ENCODE results near the gene KLF6.

KLF6 gene

GRCh38 chr10:3745521-3745920, 39.5 kb downstream of the KLF6 start:
- no peaks in the 10 kb centered on the region for H3K79me1 ChIP-seq (ENCODE audit: low read depth, low read length)
- H2AFZ ChIP-seq (ENCODE audit: low read length): peak overlapping the region; percentile 58
- no peak overlapping the region for H2BK15ac ChIP-seq (ENCODE audit: low read length)
- H3K27ac ChIP-seq (replicated peaks; ENCODE audit: low read length): no peak overlapping the region
- no peak overlapping the region for H4K91ac ChIP-seq (ENCODE audit: low read depth, low read length, poor library complexity)
- no peak overlapping the region for H3K4me2 ChIP-seq (ENCODE audit: insufficient read depth, low read length, poor library complexity, severe bottlenecking)
- H4K8ac ChIP-seq (ENCODE audit: low read depth, low read length): no peak overlapping the region
- no peak overlapping the region for H3K18ac ChIP-seq (ENCODE audit: low read length)
- no CpG with 5 or more reads among the region's 4 CpGs for WGBS, 2 donors (ENCODE audit: extremely low coverage in 2 of 2, insufficient read length in 2 of 2, insufficient replicate concordance in 1 of 2)
- no peak overlapping the region for H3K9ac ChIP-seq (ENCODE audit: low read depth, low read length, poor library complexity)
- no peak overlapping the region for H2BK120ac ChIP-seq (ENCODE audit: low read depth, low read length)
- H3K27me3 ChIP-seq (ENCODE audit: control insufficient read depth in 3 of 3, insufficient read depth in 3 of 3, low read depth in 1 of 3, low read length in 3 of 3): no peaks in the 10 kb centered on the region
- H3K4me1 ChIP-seq (ENCODE audit: control insufficient read depth in 2 of 2, insufficient read depth in 1 of 2, low read depth in 1 of 2, low read length in 2 of 2): peaks cover 2 to 14% of the 10 kb centered on the region in 2 donors
- no peak overlapping the region for H2BK12ac ChIP-seq (ENCODE audit: low read length)
- H3K23ac ChIP-seq (ENCODE audit: low read depth, low read length, poor library complexity): no peak overlapping the region
- no peaks in the 10 kb centered on the region for H3K36me3 ChIP-seq (replicated peaks in 1 of 2; ENCODE audit: control insufficient read depth in 2 of 2, insufficient read depth in 2 of 2, low read length in 2 of 2)
- no peak for DNase-seq (ENCODE audit: low spot score)
- H3K9me3 ChIP-seq (replicated peaks in 1 of 2; ENCODE audit: control insufficient read depth in 2 of 2, insufficient read depth in 1 of 2, low read depth in 1 of 2, low read length in 2 of 2): no peaks in the 10 kb centered on the region
- H3K4ac ChIP-seq (ENCODE audit: low read length): no peak overlapping the region
- H2AK5ac ChIP-seq (ENCODE audit: low read depth, low read length): no peak overlapping the region
- H2BK5ac ChIP-seq (ENCODE audit: low read length): no peak overlapping the region
- H3K14ac ChIP-seq (ENCODE audit: low read length): no peak overlapping the region
- H3K4me3 ChIP-seq (ENCODE audit: low read length in 2 of 2): no peak overlapping the region

GRCh38 chr10:3741688-3742461, 43.1 kb downstream of the KLF6 start:
- peaks cover 2 to 6% of the 10 kb centered on the region in 2 donors for H3K4me1 ChIP-seq (ENCODE audit: control insufficient read depth in 2 of 2, insufficient read depth in 1 of 2, low read depth in 1 of 2, low read length in 2 of 2)
- H3K79me1 ChIP-seq (ENCODE audit: low read depth, low read length): no peaks in the 10 kb centered on the region
- H3K36me3 ChIP-seq (replicated peaks in 1 of 2; ENCODE audit: control insufficient read depth in 2 of 2, insufficient read depth in 2 of 2, low read length in 2 of 2): no peaks in the 10 kb centered on the region
- no peak overlapping the region for H2BK120ac ChIP-seq (ENCODE audit: low read depth, low read length)
- H2BK12ac ChIP-seq (ENCODE audit: low read length): no peak overlapping the region
- no peak overlapping the region for H2BK5ac ChIP-seq (ENCODE audit: low read length)
- H3K9me3 ChIP-seq (replicated peaks in 1 of 2; ENCODE audit: control insufficient read depth in 2 of 2, insufficient read depth in 1 of 2, low read depth in 1 of 2, low read length in 2 of 2): no peaks in the 10 kb centered on the region
- H3K27ac ChIP-seq (replicated peaks; ENCODE audit: low read length): no peak overlapping the region
- no peak overlapping the region for H3K4me3 ChIP-seq (ENCODE audit: low read length in 2 of 2)
- H3K14ac ChIP-seq (ENCODE audit: low read length): no peak overlapping the region
- no peak overlapping the region for H3K23ac ChIP-seq (ENCODE audit: low read depth, low read length, poor library complexity)
- no peak overlapping the region for H4K91ac ChIP-seq (ENCODE audit: low read depth, low read length, poor library complexity)
- H2AFZ ChIP-seq (ENCODE audit: low read length): no peak overlapping the region
- no peak overlapping the region for H3K4ac ChIP-seq (ENCODE audit: low read length)
- no peak overlapping the region for H4K8ac ChIP-seq (ENCODE audit: low read depth, low read length)
- H3K9ac ChIP-seq (ENCODE audit: low read depth, low read length, poor library complexity): no peak overlapping the region
- no peak overlapping the region for H3K18ac ChIP-seq (ENCODE audit: low read length)
- DNase-seq (ENCODE audit: low spot score): no peak
- WGBS, 2 donors (ENCODE audit: extremely low coverage in 2 of 2, insufficient read length in 2 of 2, insufficient replicate concordance in 1 of 2): no CpG with 5 or more reads among the region's 6 CpGs
- no peak overlapping the region for H2AK5ac ChIP-seq (ENCODE audit: low read depth, low read length)
- no peak overlapping the region for H3K4me2 ChIP-seq (ENCODE audit: insufficient read depth, low read length, poor library complexity, severe bottlenecking)
- no peak overlapping the region for H2BK15ac ChIP-seq (ENCODE audit: low read length)
- no peaks in the 10 kb centered on the region for H3K27me3 ChIP-seq (ENCODE audit: control insufficient read depth in 3 of 3, insufficient read depth in 3 of 3, low read depth in 1 of 3, low read length in 3 of 3)

- no peak overlapping the region for H2BK15ac ChIP-seq (ENCODE audit: low read length)
- no peak overlapping the region for H2AFZ ChIP-seq (ENCODE audit: low read length)
- no peaks in the 10 kb centered on the region for H3K9me3 ChIP-seq (replicated peaks in 1 of 2; ENCODE audit: control insufficient read depth in 2 of 2, insufficient read depth in 1 of 2, low read depth in 1 of 2, low read length in 2 of 2)
- H2BK120ac ChIP-seq (ENCODE audit: low read depth, low read length): no peak overlapping the region
- H4K8ac ChIP-seq (ENCODE audit: low read depth, low read length): no peak overlapping the region
- H2BK5ac ChIP-seq (ENCODE audit: low read length): no peak overlapping the region
- H3K36me3 ChIP-seq (replicated peaks in 1 of 2; ENCODE audit: control insufficient read depth in 2 of 2, insufficient read depth in 2 of 2, low read length in 2 of 2): no peaks in the 10 kb centered on the region
- no peak overlapping the region for H3K23ac ChIP-seq (ENCODE audit: low read depth, low read length, poor library complexity)
- H2AK5ac ChIP-seq (ENCODE audit: low read depth, low read length): no peak overlapping the region
- H4K91ac ChIP-seq (ENCODE audit: low read depth, low read length, poor library complexity): no peak overlapping the region
- H3K4me2 ChIP-seq (ENCODE audit: insufficient read depth, low read length, poor library complexity, severe bottlenecking): no peak overlapping the region
- no peak for DNase-seq (ENCODE audit: low spot score)
- no peaks in the 10 kb centered on the region for H3K27me3 ChIP-seq (ENCODE audit: control insufficient read depth in 3 of 3, insufficient read depth in 3 of 3, low read depth in 1 of 3, low read length in 3 of 3)
- peaks cover under 1 to 3% of the 10 kb centered on the region in 2 donors for H3K4me1 ChIP-seq (ENCODE audit: control insufficient read depth in 2 of 2, insufficient read depth in 1 of 2, low read depth in 1 of 2, low read length in 2 of 2)
- H2BK12ac ChIP-seq (ENCODE audit: low read length): no peak overlapping the region
- H3K4me3 ChIP-seq (ENCODE audit: low read length in 2 of 2): no peak overlapping the region
- H3K9ac ChIP-seq (ENCODE audit: low read depth, low read length, poor library complexity): no peak overlapping the region
- no peak overlapping the region for H3K27ac ChIP-seq (replicated peaks; ENCODE audit: low read length)
- H3K18ac ChIP-seq (ENCODE audit: low read length): no peak overlapping the region
- H3K4ac ChIP-seq (ENCODE audit: low read length): no peak overlapping the region
- H3K79me1 ChIP-seq (ENCODE audit: low read depth, low read length): no peaks in the 10 kb centered on the region
- H3K14ac ChIP-seq (ENCODE audit: low read length): no peak overlapping the region
- WGBS, 2 donors (ENCODE audit: extremely low coverage in 2 of 2, insufficient read length in 2 of 2, insufficient replicate concordance in 1 of 2): no CpG with 5 or more reads among the region's 5 CpGs
Observed at GRCh38 chr10:3740157-3740871, 44.7 kb downstream of the KLF6 start.

DNA sequence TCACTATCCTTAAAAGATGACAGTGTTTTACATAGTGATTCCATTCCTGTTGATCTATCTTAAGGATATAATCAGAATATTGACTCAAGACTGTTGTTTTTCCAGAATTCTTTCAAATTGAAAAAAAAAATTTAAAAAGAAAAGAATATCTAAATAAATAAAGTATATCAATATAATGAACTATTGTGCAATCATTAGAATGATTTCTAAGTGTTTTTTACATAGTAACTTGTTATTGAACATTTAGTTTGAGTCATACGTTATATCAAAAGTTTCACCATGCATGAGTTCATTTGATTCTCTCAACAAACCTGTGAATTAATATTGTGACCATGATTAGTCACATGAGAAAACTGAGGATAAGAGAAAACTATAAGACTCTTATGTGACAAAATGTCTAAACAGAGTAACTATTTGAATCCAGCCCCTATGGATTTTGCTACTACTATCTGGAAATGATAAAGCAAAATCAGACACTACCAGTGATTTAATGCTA, 46.1 kb downstream of the KLF6 start:
- Histone ChIP-seq H3K4ac (ENCODE audit: low read length) (no peak overlapping the region), H3K4me3 (ENCODE audit: low read length in 2 of 2) (no peak overlapping the region), H3K79me1 (ENCODE audit: low read depth, low read length) (no peaks in the 10 kb centered on the region), H3K36me3 (replicated peaks in 1 of 2; ENCODE audit: control insufficient read depth in 2 of 2, insufficient read depth in 2 of 2, low read length in 2 of 2) (no peaks in the 10 kb centered on the region), H4K91ac (ENCODE audit: low read depth, low read length, poor library complexity) (no peak overlapping the region), H2AK5ac (ENCODE audit: low read depth, low read length) (no peak overlapping the region), H4K8ac (ENCODE audit: low read depth, low read length) (no peak overlapping the region), H2BK120ac (ENCODE audit: low read depth, low read length) (no peak overlapping the region), H2BK5ac (ENCODE audit: low read length) (no peak overlapping the region), H3K14ac (ENCODE audit: low read length) (no peak overlapping the region), H3K23ac (ENCODE audit: low read depth, low read length, poor library complexity) (no peak overlapping the region), H3K9me3 (replicated peaks in 1 of 2; ENCODE audit: control insufficient read depth in 2 of 2, insufficient read depth in 1 of 2, low read depth in 1 of 2, low read length in 2 of 2) (no peaks in the 10 kb centered on the region), H3K18ac (ENCODE audit: low read length) (no peak overlapping the region), H3K4me1 (ENCODE audit: control insufficient read depth in 2 of 2, insufficient read depth in 1 of 2, low read depth in 1 of 2, low read length in 2 of 2) (no peaks in the 10 kb centered on the region), H3K4me2 (ENCODE audit: insufficient read depth, low read length, poor library complexity, severe bottlenecking) (no peak overlapping the region), H2BK12ac (ENCODE audit: low read length) (no peak overlapping the region), H3K27ac (replicated peaks; ENCODE audit: low read length) (no peak overlapping the region), H3K9ac (ENCODE audit: low read depth, low read length, poor library complexity) (no peak overlapping the region), H3K27me3 (ENCODE audit: control insufficient read depth in 3 of 3, insufficient read depth in 3 of 3, low read depth in 1 of 3, low read length in 3 of 3) (no peaks in the 10 kb centered on the region), H2AFZ (ENCODE audit: low read length) (no peak overlapping the region), H2BK15ac (ENCODE audit: low read length) (no peak overlapping the region)
- no CpG with 5 or more reads among the region's 1 CpG for WGBS, 2 donors (ENCODE audit: extremely low coverage in 2 of 2, insufficient read length in 2 of 2, insufficient replicate concordance in 1 of 2)
- DNase-seq (ENCODE audit: low spot score): no peak

All from neuronal stem cell (in vitro differentiated cells).